GM12873 (cell line): ENCODE measurements around the gene EPN2.

Experiments used
- CTCF ChIP-seq: IDR thresholded peaks from 2 replicates; pipeline ENCODE4 v1.5.1; 2012; ENCODE audit warnings: low read depth, mild to moderate bottlenecking, moderate library complexity, low read length, control low read depth; ENCODE audit not compliant: insufficient read depth; ENCODE audit errors: missing control alignments

Gene EPN2

GRCh38 chr17:19299214-19299747 is 62.1 kb downstream of the EPN2 start:
- no peak for TF ChIP-seq CTCF

GRCh38 chr17:19299866-19300265 is 62.7 kb downstream of the EPN2 start:
- no peak for TF ChIP-seq CTCF

- no peak for TF ChIP-seq CTCF
These were observed 64.2 kb downstream of the EPN2 start for GRCh38 chr17:19301274-19301951.

- no peak for TF ChIP-seq CTCF
These were observed 64.8 kb downstream of the EPN2 start for GRCh38 chr17:19301973-19302372.

GRCh38 chr17:19302791-19303331 is 65.7 kb downstream of the EPN2 start:
- TF ChIP-seq CTCF = no peak

- TF ChIP-seq CTCF = no peak
These were observed 66.2 kb downstream of the EPN2 start for GRCh38 chr17:19303367-19303776.

- TF ChIP-seq CTCF = no peak
These were observed 67.0 kb downstream of the EPN2 start for GRCh38 chr17:19304209-19304608.
